K562 (cell line): ENCODE data around the gene DMXL1. TPM values are rescaled to one million over a fixed set of nuclear protein-coding genes. Genes with fewer than 3 reads are reported as not detected.
A peak's percentile ranks its signal among the peaks of the same experiment; 100 is the strongest.

Source experiments
- ATF1 ChIP-seq, 2 experiments: fragments of 450-650 bp in 1 of 2; IDR thresholded peaks; 2 replicates each; pipeline ENCODE4 v1.6.1; 2016; ENCODE audit warnings: missing compliant biosample characterization in 1 of 2, missing genetic modification characterization in 1 of 2
- L3MBTL2 ChIP-seq: fragments of 450-650 bp; IDR thresholded peaks from 2 replicates; pipeline ENCODE4 v1.6.1; 2016; ENCODE audit warnings: mild to moderate bottlenecking, moderate library complexity
- NFYB ChIP-seq: IDR thresholded peaks from 2 replicates; pipeline ENCODE4 v1.6.1; 2011; ENCODE audit warnings: mild to moderate bottlenecking, moderate library complexity; ENCODE audit not compliant: insufficient read length; ENCODE audit errors: extremely low read depth
- SMAD1 ChIP-seq: fragments of 150-350 bp; IDR thresholded peaks from 2 replicates; pipeline ENCODE4 v1.6.1; 2014; ENCODE audit warnings: low read length, low read depth; ENCODE audit not compliant: partially characterized antibody
- SPI1 ChIP-seq: IDR thresholded peaks from 2 replicates; pipeline ENCODE4 v1.6.1; 2011; ENCODE audit warnings: low read depth, low read length, control low read depth, borderline replicate concordance
- polyA plus RNA-seq, 8 experiments: library from polyadenylated mRNA; depleted of rRNA in 4 of 8; stranded (reverse) in 5 of 8; unstranded in 3 of 8; fragments of >200 nt; fragmentation: Nextera tagmentation in 2 of 8; fragmentation: Illumina TruSeq in 1 of 8; extraction: Ambion mirVana in 2 of 8; extraction: Trizol in 1 of 8; gene quantifications; 2 replicates each; pipeline versions ENCODE4 v1.2.1 to v1.2.3, GENCODE V29; 2011 to 2014; ENCODE audit warnings: inconsistent platforms in 1 of 8, missing spikeins in 1 of 8
- total RNA-seq, 7 experiments: library from RNA; depleted of rRNA in 6 of 7; stranded (reverse); fragments of >200 nt in 6 of 7; fragmentation: Illumina TruSeq in 2 of 7; extraction: Trizol in 2 of 7; gene quantifications; 2 replicates each; pipeline versions ENCODE4 v1.2.1 to v1.2.3, GENCODE V29; 2011 to 2021; ENCODE audit warnings: low replicate concordance in 1 of 7
- TF ChIP-seq, protein P1 (sequence below): fragments of 450-650 bp; IDR thresholded peaks from 2 replicates; pipeline ENCODE4 v1.6.1; 2017; ENCODE audit warnings: antibody characterized with exemption
- TF ChIP-seq, protein P2 (sequence below), 2 experiments: IDR thresholded peaks; 2 replicates each; pipeline ENCODE4 v1.6.1; 2011; ENCODE audit warnings: borderline replicate concordance in 1 of 2, control low read depth in 1 of 2, low read depth in 1 of 2, low read length in 1 of 2, mild to moderate bottlenecking in 1 of 2, mixed read lengths in 1 of 2, moderate library complexity in 1 of 2; ENCODE audit not compliant: insufficient read depth in 1 of 2, insufficient read length in 1 of 2, poor library complexity in 1 of 2, severe bottlenecking in 1 of 2; ENCODE audit errors: extremely low read depth in 1 of 2
- TF ChIP-seq, protein P3 (sequence below): sonication (generic); formaldehyde crosslinking; IDR thresholded peaks from 2 replicates; pipeline ENCODE4 v1.8.1; 2023; ENCODE audit warnings: mild to moderate bottlenecking, missing genetic modification reagents
- TF ChIP-seq, protein P4 (sequence below), 3 experiments: IDR thresholded peaks in 2 of 3; conservative IDR thresholded peaks in 1 of 3; 2 replicates each; pipeline ENCODE4 v1.5.1; 2011 to 2012; ENCODE audit warnings: low read length in 3 of 3, mild to moderate bottlenecking in 3 of 3, control low read depth in 2 of 3, improper control_type of control experiment in 1 of 3, inconsistent platforms in 1 of 3, low read depth in 1 of 3, mixed read lengths in 1 of 3, moderate library complexity in 1 of 3; ENCODE audit not compliant: insufficient read depth in 2 of 3
- TF ChIP-seq, protein P5 (sequence below), 2 experiments: fragments of 250-450 bp in 1 of 2; fragments of 450-650 bp in 1 of 2; sonication (Bioruptor Pico) in 1 of 2; IDR thresholded peaks; 2 replicates each; pipeline versions ENCODE4 v1.6.1 to v1.8.0; 2016 to 2021; ENCODE audit warnings: mild to moderate bottlenecking in 2 of 2, moderate library complexity in 2 of 2, missing compliant biosample characterization in 1 of 2, missing genetic modification characterization in 1 of 2
- TF ChIP-seq, protein P6 (sequence below): sonication (generic); formaldehyde crosslinking; IDR thresholded peaks from 2 replicates; pipeline ENCODE4 v1.8.1; 2023; ENCODE audit warnings: mild to moderate bottlenecking, missing genetic modification reagents

Gene DMXL1
- total and polyA plus RNA-seq, 9 of the 15 experiments (the other 6 are each of a cell fraction or from before 2014, with no cell fraction given), result 8.3 to 40.3 (median 30.6) TPM

DNA sequence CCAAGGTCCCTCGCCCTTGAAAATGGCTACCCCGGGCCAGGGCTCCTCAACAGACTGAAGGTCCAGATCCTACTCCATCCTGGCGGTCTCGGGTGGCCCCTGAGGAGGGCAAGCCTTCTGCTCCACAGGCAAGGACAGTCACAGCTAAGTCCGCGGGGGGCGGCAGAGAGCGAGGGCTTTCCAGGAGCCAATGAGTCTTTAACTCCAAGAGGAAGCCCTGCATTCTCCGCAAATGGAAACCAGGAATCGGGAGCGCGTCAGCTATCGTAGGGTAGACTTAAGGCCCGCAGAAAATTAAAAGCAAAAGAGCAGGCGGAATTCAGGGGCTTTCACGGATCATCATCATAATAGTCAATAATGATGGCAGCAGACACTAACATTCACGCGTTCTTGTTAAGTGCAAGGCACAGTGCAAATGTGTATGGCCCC lies 197.1 kb downstream of the DMXL1 start (continued):
- TF ChIP-seq SMAD1, result peak; percentile 15
- TF ChIP-seq, protein P1, sequence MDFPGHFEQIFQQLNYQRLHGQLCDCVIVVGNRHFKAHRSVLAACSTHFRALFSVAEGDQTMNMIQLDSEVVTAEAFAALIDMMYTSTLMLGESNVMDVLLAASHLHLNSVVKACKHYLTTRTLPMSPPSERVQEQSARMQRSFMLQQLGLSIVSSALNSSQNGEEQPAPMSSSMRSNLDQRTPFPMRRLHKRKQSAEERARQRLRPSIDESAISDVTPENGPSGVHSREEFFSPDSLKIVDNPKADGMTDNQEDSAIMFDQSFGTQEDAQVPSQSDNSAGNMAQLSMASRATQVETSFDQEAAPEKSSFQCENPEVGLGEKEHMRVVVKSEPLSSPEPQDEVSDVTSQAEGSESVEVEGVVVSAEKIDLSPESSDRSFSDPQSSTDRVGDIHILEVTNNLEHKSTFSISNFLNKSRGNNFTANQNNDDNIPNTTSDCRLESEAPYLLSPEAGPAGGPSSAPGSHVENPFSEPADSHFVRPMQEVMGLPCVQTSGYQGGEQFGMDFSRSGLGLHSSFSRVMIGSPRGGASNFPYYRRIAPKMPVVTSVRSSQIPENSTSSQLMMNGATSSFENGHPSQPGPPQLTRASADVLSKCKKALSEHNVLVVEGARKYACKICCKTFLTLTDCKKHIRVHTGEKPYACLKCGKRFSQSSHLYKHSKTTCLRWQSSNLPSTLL, result no peak
- TF ChIP-seq, protein P2, sequence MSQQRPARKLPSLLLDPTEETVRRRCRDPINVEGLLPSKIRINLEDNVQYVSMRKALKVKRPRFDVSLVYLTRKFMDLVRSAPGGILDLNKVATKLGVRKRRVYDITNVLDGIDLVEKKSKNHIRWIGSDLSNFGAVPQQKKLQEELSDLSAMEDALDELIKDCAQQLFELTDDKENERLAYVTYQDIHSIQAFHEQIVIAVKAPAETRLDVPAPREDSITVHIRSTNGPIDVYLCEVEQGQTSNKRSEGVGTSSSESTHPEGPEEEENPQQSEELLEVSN (IDR thresholded peaks at IDR 0.05; ENCODE audit: borderline replicate concordance in 1 of 2, extremely low read depth in 1 of 2, insufficient read depth in 1 of 2, insufficient read length in 1 of 2, low read depth in 1 of 2, low read length in 1 of 2, poor library complexity in 1 of 2, severe bottlenecking in 1 of 2), result peak in 1 of 2 experiments; percentile 36
- TF ChIP-seq, protein P3, sequence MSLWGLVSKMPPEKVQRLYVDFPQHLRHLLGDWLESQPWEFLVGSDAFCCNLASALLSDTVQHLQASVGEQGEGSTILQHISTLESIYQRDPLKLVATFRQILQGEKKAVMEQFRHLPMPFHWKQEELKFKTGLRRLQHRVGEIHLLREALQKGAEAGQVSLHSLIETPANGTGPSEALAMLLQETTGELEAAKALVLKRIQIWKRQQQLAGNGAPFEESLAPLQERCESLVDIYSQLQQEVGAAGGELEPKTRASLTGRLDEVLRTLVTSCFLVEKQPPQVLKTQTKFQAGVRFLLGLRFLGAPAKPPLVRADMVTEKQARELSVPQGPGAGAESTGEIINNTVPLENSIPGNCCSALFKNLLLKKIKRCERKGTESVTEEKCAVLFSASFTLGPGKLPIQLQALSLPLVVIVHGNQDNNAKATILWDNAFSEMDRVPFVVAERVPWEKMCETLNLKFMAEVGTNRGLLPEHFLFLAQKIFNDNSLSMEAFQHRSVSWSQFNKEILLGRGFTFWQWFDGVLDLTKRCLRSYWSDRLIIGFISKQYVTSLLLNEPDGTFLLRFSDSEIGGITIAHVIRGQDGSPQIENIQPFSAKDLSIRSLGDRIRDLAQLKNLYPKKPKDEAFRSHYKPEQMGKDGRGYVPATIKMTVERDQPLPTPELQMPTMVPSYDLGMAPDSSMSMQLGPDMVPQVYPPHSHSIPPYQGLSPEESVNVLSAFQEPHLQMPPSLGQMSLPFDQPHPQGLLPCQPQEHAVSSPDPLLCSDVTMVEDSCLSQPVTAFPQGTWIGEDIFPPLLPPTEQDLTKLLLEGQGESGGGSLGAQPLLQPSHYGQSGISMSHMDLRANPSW (CRISPR knock-in tag), result peak; percentile 92; the same call in 1 of the 2 replicates
- TF ChIP-seq NFYB, result peak; percentile 12
- TF ChIP-seq, protein P4, sequence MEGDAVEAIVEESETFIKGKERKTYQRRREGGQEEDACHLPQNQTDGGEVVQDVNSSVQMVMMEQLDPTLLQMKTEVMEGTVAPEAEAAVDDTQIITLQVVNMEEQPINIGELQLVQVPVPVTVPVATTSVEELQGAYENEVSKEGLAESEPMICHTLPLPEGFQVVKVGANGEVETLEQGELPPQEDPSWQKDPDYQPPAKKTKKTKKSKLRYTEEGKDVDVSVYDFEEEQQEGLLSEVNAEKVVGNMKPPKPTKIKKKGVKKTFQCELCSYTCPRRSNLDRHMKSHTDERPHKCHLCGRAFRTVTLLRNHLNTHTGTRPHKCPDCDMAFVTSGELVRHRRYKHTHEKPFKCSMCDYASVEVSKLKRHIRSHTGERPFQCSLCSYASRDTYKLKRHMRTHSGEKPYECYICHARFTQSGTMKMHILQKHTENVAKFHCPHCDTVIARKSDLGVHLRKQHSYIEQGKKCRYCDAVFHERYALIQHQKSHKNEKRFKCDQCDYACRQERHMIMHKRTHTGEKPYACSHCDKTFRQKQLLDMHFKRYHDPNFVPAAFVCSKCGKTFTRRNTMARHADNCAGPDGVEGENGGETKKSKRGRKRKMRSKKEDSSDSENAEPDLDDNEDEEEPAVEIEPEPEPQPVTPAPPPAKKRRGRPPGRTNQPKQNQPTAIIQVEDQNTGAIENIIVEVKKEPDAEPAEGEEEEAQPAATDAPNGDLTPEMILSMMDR (IDR thresholded peaks at IDR 0.05 in 2 of 3, conservative IDR thresholded peaks at IDR 0.05 in 1 of 3; ENCODE audit: insufficient read depth in 2 of 3, low read depth in 1 of 3, low read length in 3 of 3), result peak; percentile 27 to 39 (median 32); a peak in 3 of 6 replicates
- TF ChIP-seq, protein P5, sequence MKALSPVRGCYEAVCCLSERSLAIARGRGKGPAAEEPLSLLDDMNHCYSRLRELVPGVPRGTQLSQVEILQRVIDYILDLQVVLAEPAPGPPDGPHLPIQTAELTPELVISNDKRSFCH (CRISPR knock-in tag; IDR thresholded peaks at IDR 0.05), result no peak
- TF ChIP-seq, protein P5 (tag; IDR thresholded peaks at IDR 0.05), result peak; percentile 21; the same call in 1 of the 2 replicates
- peak; percentile 3; the same call in 1 of the 2 replicates for TF ChIP-seq L3MBTL2
- TF ChIP-seq SPI1, result 0 out of 2 replicates have a peak, but pooled peaks have one; percentile 27
- TF ChIP-seq, protein P6, sequence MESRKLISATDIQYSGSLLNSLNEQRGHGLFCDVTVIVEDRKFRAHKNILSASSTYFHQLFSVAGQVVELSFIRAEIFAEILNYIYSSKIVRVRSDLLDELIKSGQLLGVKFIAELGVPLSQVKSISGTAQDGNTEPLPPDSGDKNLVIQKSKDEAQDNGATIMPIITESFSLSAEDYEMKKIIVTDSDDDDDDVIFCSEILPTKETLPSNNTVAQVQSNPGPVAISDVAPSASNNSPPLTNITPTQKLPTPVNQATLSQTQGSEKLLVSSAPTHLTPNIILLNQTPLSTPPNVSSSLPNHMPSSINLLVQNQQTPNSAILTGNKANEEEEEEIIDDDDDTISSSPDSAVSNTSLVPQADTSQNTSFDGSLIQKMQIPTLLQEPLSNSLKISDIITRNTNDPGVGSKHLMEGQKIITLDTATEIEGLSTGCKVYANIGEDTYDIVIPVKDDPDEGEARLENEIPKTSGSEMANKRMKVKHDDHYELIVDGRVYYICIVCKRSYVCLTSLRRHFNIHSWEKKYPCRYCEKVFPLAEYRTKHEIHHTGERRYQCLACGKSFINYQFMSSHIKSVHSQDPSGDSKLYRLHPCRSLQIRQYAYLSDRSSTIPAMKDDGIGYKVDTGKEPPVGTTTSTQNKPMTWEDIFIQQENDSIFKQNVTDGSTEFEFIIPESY (CRISPR knock-in tag), result peak; percentile 34; the same call in 1 of the 2 replicates
- TF ChIP-seq ATF1 (CRISPR knock-in tag; IDR thresholded peaks at IDR 0.05), result no peak
- TF ChIP-seq ATF1 (tag; IDR thresholded peaks at IDR 0.05), result peak; percentile 93
